Hematopoietic multipotent progenitor cell treated with erythropoietin and hydrocortisone succinate and interleukin-3 and kit ligand, for 15 days (in vitro differentiated cells): ENCODE data around the gene METTL14.

Experiments used
- DNase-seq: peaks from one replicate; pipeline ENCODE4 v3.0.0-alpha.2; 2015; ENCODE audit warnings: low spot score

The METTL14 gene

DNA sequence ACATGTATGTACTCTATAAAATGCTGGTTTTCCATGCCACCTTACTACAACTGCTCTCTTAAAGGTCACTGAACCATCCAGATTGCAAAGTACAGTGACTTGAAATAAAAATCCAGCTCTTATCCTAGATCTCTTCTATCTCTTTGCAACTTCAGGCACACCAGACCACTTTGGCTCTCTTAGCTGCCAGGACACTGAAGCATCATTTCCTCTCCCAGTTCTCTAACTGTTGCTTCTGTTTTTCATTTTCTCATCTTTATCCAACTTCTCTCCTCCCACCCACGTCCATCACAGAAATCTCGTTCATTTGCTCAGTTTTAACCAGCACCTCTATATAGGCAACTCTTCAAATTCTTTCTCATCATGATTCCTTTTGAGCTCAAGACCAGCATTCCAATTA, 74.3 kb downstream of the METTL14 start:
- DNase-seq: no peak

DNA sequence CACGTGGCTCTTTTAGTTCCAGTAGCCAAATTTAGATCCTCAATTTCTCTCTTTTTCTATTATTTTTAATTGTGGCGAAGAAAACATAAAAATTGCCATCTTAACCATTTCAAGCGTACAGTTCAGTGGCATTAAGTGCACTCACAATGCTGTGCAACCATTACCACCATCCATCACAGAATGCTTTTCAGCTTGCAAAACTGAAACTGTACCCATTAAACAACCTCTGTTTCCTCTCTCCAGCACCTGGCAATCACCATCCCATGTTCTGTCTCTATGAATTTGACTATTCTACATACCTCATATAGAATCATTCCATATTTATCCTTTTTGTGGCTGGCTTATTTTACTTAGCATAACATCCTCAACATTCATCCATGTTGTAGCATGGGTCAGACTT, 74.9 kb downstream of the METTL14 start:
- no peak for DNase-seq

DNA sequence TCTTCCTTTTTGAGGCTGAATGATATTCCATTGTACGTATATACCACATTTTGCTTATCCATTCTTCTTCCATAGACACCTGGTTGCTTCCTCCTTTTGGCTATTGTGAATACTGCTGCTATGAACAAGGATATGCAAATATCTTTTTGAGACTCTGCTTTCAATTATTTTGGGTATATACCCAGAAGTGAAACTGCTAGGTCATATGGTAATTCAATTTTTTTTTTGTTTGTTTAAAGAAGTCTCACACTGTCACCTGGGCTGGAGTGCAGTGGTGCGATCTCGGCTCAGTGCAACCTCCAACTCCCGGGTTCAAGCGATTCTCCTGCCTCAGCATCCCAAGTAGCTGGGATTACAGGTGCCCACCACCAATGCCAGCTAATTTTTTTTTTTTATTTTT, 75.3 kb downstream of the METTL14 start:
- DNase-seq: no peak

DNA sequence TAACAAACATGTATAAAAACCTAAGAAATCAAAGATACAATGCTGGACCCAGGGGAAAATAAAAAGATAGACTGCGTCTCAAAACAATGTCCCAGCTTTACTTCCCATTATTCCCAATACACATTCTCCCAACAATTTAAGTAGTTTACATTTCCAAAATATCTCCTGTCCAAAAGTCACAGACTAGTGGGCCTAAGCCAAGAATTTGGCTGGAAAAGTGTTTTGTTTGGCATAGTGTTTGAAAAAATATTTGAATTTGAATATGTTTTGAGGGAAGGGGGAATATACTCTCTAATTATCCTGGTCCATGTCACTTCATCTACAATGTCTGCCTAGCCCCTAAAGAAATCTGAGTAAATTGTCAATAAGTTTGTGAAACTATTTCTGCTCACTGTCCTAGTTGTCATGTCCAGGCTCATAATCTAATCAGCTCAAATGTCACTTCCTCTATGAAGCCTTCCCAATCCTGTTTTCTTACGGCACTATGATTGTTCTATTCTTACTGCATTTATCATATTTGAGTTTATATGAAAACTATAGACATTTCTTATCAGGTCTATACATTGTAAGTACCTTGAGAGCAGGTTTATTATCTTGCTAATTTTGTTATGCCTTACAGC, 76.3 kb downstream of the METTL14 start:
- no peak for DNase-seq

DNA sequence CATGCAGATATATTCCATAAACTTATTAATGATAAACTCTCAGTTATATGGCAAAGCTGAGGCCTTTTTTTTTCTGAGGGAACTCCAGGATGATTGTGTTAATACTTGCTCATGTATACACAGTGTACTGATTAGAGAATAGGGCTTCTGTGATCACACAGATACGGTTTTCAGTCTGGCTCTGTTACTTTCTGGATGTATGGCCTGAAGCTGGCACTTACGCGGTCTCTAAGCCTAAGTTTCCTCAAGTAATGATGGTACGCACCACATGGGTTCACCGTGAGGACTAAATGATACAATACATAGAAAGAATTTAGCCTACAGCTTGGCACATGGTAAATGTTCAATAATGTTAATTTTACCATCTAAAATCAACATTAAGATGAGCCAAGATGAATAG, 77.0 kb downstream of the METTL14 start:
- DNase-seq: no peak

DNA sequence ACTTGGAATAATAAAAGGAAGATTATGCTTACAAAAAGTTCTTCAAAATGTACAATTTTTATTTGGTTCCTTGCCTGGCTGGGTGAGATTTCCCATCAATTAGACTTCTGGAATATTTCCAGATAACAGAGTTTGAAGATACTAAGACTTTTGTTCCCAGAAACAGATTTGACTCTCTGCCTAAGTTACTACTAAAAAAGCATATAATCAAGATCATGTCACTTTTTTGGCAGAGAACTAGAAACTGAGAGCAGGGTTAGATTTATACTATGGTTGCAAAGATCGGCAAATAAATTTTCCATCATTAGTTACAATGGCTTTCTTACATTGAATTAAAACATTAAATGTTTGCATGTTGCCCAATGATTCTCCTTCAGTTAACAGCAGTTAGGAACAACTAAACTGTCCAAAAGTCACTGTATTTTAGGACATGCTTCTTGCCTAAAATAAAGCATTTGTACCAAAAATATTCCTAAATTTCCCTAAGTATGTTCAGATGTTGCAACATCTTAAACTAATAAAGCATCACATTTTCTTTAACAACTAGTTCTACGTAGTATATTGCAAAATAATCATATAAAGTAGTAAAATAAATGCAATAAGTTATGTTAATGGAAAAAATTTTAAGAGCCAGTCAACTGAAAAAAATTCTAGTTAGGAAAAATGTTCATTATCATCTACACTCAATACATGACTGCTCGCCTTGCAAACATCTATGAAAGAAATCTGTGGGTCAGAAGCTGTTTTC, 77.7 kb downstream of the METTL14 start:
- DNase-seq: no peak
